ENCODE measurements around the gene MAP3K14. TPM values are rescaled to one million over a fixed set of nuclear protein-coding genes. Genes with fewer than 3 reads are reported as not detected.

Gene MAP3K14
- total RNA-seq, 1 experiment from 2014 or later, result 7.8 TPM

DNA sequence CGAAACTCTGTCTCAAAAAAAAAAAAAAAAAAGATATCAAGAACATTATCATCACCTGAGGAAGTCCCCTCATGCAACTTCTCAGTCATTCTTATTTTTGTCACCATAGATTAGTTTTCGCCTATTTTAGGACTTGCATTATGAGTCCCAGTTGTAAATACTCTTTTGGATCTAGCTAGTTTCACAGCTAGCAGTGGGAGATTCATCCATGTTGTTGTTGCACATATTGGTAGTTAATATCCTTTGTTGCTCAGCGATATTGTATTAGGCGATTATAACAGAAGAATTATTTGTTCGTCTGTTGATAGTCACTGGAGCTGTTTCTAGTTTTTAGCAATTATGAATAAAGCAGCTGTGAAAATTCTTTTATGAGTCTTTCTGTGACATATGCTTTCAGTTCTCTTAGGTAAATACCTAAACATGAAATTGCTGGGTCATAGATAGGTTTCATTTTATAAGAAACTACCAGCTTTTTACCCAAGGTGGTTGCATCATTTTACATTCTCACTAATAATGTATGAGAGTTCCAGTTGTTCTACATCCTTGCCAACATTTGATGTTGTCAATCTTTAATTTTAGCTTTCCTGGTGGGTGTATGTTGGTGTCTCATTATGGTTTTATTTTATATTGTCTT, 40.7 kb upstream of the MAP3K14 start:
- no CpG with 5 or more reads among the region's 5 CpGs for WGBS (ENCODE audit: extremely low coverage, insufficient read length, low lambda C conversion rate)
- H3K4me1 Mint-ChIP-seq, result 0 out of 4 replicates have a peak, but pooled peaks cover 2 to 5% of the 10 kb centered on the region in 2 experiments
- H3T11ph ChIP-seq (ENCODE audit: low read length), result no peak overlapping the region

More for the DNA sequence above, 40.7 kb upstream of the MAP3K14 start:
- H3K56ac ChIP-seq (ENCODE audit: insufficient read length, low read depth, low read length), result no peak overlapping the region
- Mint-ChIP-seq H3K27ac (no peak overlapping the region), H3K36me3 (ENCODE audit: insufficient read depth in 1 of 3, low read depth in 3 of 3) (peaks cover 0 to 3% (median 2%) of the 10 kb centered on the region in 3 experiments; a peak in 1 of 7 replicates), H3K9me3 (peaks cover 2 to 6% of the 10 kb centered on the region in 2 experiments; a peak in 3 of 5 replicates), H3K4me3 (no peak overlapping the region), H3K27me3 (ENCODE audit: low read depth) (no peaks in the 10 kb centered on the region)
- H2AK5ac ChIP-seq (ENCODE audit: insufficient read length, low read length), result no peak overlapping the region
- no peak for DNase-seq
- H3K27me3 ChIP-seq (ENCODE audit: insufficient read depth, low read length), result no peaks in the 10 kb centered on the region
- no peak overlapping the region for H2BK15ac ChIP-seq (ENCODE audit: low read depth, low read length)
- H3K4me1 ChIP-seq (ENCODE audit: insufficient read depth, low read length), result no peaks in the 10 kb centered on the region; the same call in 1 of the 2 replicates
- H2BK20ac ChIP-seq (ENCODE audit: low read depth, low read length, poor library complexity, severe bottlenecking), result no peak overlapping the region
- no peak overlapping the region for H2BK12ac ChIP-seq (ENCODE audit: insufficient read length, low read depth, low read length)
- H4K5ac ChIP-seq (ENCODE audit: insufficient read length, low read depth, low read length), result no peak overlapping the region
- H2BK120ac ChIP-seq (ENCODE audit: low read depth, low read length, poor library complexity, severe bottlenecking), result no peak overlapping the region
- H2AFZ ChIP-seq (ENCODE audit: low read length), result no peak overlapping the region
- H3K23ac ChIP-seq (ENCODE audit: insufficient read length, low read depth, low read length), result no peak overlapping the region
- H3K79me1 ChIP-seq (ENCODE audit: insufficient read depth, low read depth, low read length, poor library complexity, severe bottlenecking), result no peaks in the 10 kb centered on the region
- H4K8ac ChIP-seq (replicated peaks; ENCODE audit: insufficient read length, low read depth, low read length), result no peak overlapping the region
- H3K4me2 ChIP-seq (ENCODE audit: insufficient read depth, insufficient read length, low read length), result no peak overlapping the region
- no peaks in the 10 kb centered on the region for H4K20me1 ChIP-seq (ENCODE audit: control insufficient read depth, insufficient read depth, insufficient read length)
- no peak overlapping the region for H3K14ac ChIP-seq (ENCODE audit: insufficient read depth, low read length)
- H3K9ac ChIP-seq (ENCODE audit: extremely low read depth, insufficient read length, low read length), result no peak overlapping the region
- H3K4ac ChIP-seq (ENCODE audit: low read depth, low read length), result no peak overlapping the region
- no peak overlapping the region for H2BK5ac ChIP-seq (ENCODE audit: insufficient read length, low read length)
- no peaks in the 10 kb centered on the region for H3K9me3 ChIP-seq (ENCODE audit: control insufficient read depth, low read depth, low read length)
- TF ChIP-seq, protein P1, sequence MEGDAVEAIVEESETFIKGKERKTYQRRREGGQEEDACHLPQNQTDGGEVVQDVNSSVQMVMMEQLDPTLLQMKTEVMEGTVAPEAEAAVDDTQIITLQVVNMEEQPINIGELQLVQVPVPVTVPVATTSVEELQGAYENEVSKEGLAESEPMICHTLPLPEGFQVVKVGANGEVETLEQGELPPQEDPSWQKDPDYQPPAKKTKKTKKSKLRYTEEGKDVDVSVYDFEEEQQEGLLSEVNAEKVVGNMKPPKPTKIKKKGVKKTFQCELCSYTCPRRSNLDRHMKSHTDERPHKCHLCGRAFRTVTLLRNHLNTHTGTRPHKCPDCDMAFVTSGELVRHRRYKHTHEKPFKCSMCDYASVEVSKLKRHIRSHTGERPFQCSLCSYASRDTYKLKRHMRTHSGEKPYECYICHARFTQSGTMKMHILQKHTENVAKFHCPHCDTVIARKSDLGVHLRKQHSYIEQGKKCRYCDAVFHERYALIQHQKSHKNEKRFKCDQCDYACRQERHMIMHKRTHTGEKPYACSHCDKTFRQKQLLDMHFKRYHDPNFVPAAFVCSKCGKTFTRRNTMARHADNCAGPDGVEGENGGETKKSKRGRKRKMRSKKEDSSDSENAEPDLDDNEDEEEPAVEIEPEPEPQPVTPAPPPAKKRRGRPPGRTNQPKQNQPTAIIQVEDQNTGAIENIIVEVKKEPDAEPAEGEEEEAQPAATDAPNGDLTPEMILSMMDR (conservative IDR thresholded peaks at IDR 0.05), result no peak
- H4K91ac ChIP-seq (ENCODE audit: insufficient read length, low read depth, low read length), result no peak overlapping the region
- H3K18ac ChIP-seq (ENCODE audit: insufficient read length, low read depth, low read length), result no peak overlapping the region
- H3K23me2 ChIP-seq (ENCODE audit: insufficient read length, low read depth, low read length, poor library complexity, severe bottlenecking), result no peaks in the 10 kb centered on the region
- no peaks in the 10 kb centered on the region for H3K79me2 ChIP-seq (ENCODE audit: insufficient read depth, low read length)
- H3K27ac ChIP-seq (ENCODE audit: insufficient read length, low read depth, low read length), result no peak overlapping the region
